MM.1S (cell line): ENCODE results near the gene PRSS3.
"Not testable (repeated sequence)": the region's sequence is repeated elsewhere in the genome, so short reads cannot be mapped to it uniquely, and the experiment has no call there.

Experiments
- DNase-seq: peaks from one replicate; pipeline ENCODE4 v3.0.0-alpha.2; 2015
- H2AFZ ChIP-seq: fragments of 300-600 bp; sonication (generic); 2 replicates; pipeline ENCODE4 v1.6.0; 2016; ENCODE audit warnings: antibody characterized with exemption, low read length
- H3F3A ChIP-seq: fragments of 300-600 bp; sonication (generic); 2 replicates; pipeline ENCODE4 v1.6.1; 2016; ENCODE audit warnings: mild to moderate bottlenecking, antibody characterized with exemption, low read length, moderate library complexity, mixed read lengths; ENCODE audit not compliant: insufficient read depth
- H3K27ac ChIP-seq: fragments of 300-600 bp; sonication (generic); 2 replicates; pipeline ENCODE4 v1.5.1; 2016; ENCODE audit warnings: mild to moderate bottlenecking, low read length
- H3K27me3 ChIP-seq: fragments of 300-600 bp; sonication (generic); replicated peaks from 2 replicates; pipeline ENCODE4 v1.6.0; 2016; ENCODE audit warnings: low read length; ENCODE audit not compliant: insufficient read depth
- H3K36me3 ChIP-seq: fragments of 300-600 bp; sonication (generic); replicated peaks from 2 replicates; pipeline ENCODE4 v1.6.1; 2016; ENCODE audit warnings: mild to moderate bottlenecking, low read length, mixed read lengths; ENCODE audit not compliant: insufficient read depth
- H3K4me1 ChIP-seq: fragments of 300-600 bp; sonication (generic); 2 replicates; pipeline ENCODE4 v1.6.1; 2016; ENCODE audit warnings: low read length, mixed read lengths
- H3K4me2 ChIP-seq: fragments of 300-600 bp; sonication (generic); 2 replicates; pipeline ENCODE4 v1.6.0; 2016; ENCODE audit warnings: low read depth, low read length
- H3K4me3 ChIP-seq: fragments of 300-600 bp; sonication (generic); 2 replicates; pipeline ENCODE4 v1.5.1; 2016; ENCODE audit warnings: low read length, mixed read lengths
- H3K79me2 ChIP-seq: fragments of 300-600 bp; sonication (generic); 2 replicates; pipeline ENCODE4 v1.6.1; 2016; ENCODE audit warnings: mixed run types, low read length, mixed read lengths
- H3K9ac ChIP-seq: fragments of 300-600 bp; sonication (generic); 2 replicates; pipeline ENCODE4 v1.6.1; 2016; ENCODE audit warnings: low read length, mixed read lengths
- H3K9me2 ChIP-seq: fragments of 300-600 bp; sonication (generic); replicated peaks from 2 replicates; pipeline ENCODE4 v1.6.1; 2016; ENCODE audit warnings: mild to moderate bottlenecking, low read length, mixed read lengths; ENCODE audit not compliant: insufficient read depth
- H3K9me3 ChIP-seq: fragments of 300-600 bp; sonication (generic); replicated peaks from 2 replicates; pipeline ENCODE4 v1.6.1; 2016; ENCODE audit warnings: mild to moderate bottlenecking, low read length, mixed read lengths; ENCODE audit not compliant: insufficient read depth
- H4K20me1 ChIP-seq: fragments of 300-600 bp; sonication (generic); 2 replicates; pipeline ENCODE4 v1.6.1; 2016; ENCODE audit warnings: mild to moderate bottlenecking, low read length, moderate library complexity, mixed read lengths; ENCODE audit not compliant: insufficient read depth
- CTCF ChIP-seq: fragments of 300-600 bp; sonication (generic); IDR thresholded peaks from 2 replicates; pipeline ENCODE4 v1.5.1; 2016; ENCODE audit warnings: antibody characterized with exemption, low read length, mixed read lengths
- EZH2 ChIP-seq: fragments of 300-600 bp; sonication (generic); optimal IDR thresholded peaks from 2 replicates; pipeline ENCODE3; 2017; ENCODE audit warnings: low read depth, mild to moderate bottlenecking, antibody characterized with exemption, low read length, mixed read lengths
- EZH2phosphoT487 ChIP-seq: fragments of 300-600 bp; sonication (generic); IDR thresholded peaks from 2 replicates; pipeline ENCODE4 v1.6.1; 2018; ENCODE audit warnings: antibody characterized with exemption, low read length

PRSS3 gene

GRCh38 chr9:33807156-33807555 lies 11.8 kb downstream of the PRSS3 start:
- not testable (repeated sequence) for H3F3A ChIP-seq, H3K79me2 ChIP-seq, H3K4me3 ChIP-seq, H2AFZ ChIP-seq, H4K20me1 ChIP-seq, H3K9me2 ChIP-seq, H3K27ac ChIP-seq, H3K27me3 ChIP-seq, H3K9me3 ChIP-seq, H3K4me2 ChIP-seq, H3K36me3 ChIP-seq, H3K4me1 ChIP-seq, DNase-seq, H3K9ac ChIP-seq

GRCh38 chr9:33808979-33809322 lies 13.6 kb downstream of the PRSS3 start:
- H4K20me1 ChIP-seq, H3K36me3 ChIP-seq, H3K4me3 ChIP-seq, H3K4me2 ChIP-seq, H3K9me3 ChIP-seq, H3K9me2 ChIP-seq, H3K27ac ChIP-seq, DNase-seq, H3F3A ChIP-seq, H2AFZ ChIP-seq, H3K4me1 ChIP-seq, H3K27me3 ChIP-seq, H3K9ac ChIP-seq, H3K79me2 ChIP-seq: not testable (repeated sequence)

DNA sequence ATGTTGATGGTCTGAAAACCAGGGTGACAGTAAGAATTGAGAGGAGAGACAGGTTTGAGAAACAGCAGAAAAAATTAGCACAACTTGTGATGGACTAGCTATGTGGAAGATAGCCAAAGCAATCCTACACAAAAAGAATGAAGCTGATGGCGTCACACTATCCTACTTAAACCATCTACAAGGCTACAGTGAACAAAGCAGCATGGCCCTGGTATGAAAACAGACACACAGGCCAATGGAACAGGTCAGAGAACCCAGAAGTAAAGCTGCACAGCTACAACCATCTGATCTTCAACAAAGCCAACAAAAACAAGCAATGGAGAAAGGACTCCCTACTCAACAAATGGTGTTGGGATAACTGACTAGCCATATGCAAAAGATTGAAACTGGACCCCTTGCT lies 14.1 kb downstream of the PRSS3 start:
- no peaks in the 10 kb centered on the region for H3F3A ChIP-seq
- TF ChIP-seq CTCF (no peak), EZH2phosphoT487 (no peak), EZH2 (no peak)
- no peak overlapping the region for H3K4me3 ChIP-seq
- no peak for DNase-seq
- no peaks in the 10 kb centered on the region for H3K79me2 ChIP-seq
- no peaks in the 10 kb centered on the region for H4K20me1 ChIP-seq
- H3K27me3 ChIP-seq = no peaks in the 10 kb centered on the region
- no peak overlapping the region for H3K9ac ChIP-seq
- no peak overlapping the region for H3K4me2 ChIP-seq
- H3K36me3 ChIP-seq = no peaks in the 10 kb centered on the region
- H3K27ac ChIP-seq = no peak overlapping the region
- no peaks in the 10 kb centered on the region for H3K9me3 ChIP-seq
- H3K4me1 ChIP-seq = peaks cover 5% of the 10 kb centered on the region
- H3K9me2 ChIP-seq = no peaks in the 10 kb centered on the region
- H2AFZ ChIP-seq = no peak overlapping the region

DNA sequence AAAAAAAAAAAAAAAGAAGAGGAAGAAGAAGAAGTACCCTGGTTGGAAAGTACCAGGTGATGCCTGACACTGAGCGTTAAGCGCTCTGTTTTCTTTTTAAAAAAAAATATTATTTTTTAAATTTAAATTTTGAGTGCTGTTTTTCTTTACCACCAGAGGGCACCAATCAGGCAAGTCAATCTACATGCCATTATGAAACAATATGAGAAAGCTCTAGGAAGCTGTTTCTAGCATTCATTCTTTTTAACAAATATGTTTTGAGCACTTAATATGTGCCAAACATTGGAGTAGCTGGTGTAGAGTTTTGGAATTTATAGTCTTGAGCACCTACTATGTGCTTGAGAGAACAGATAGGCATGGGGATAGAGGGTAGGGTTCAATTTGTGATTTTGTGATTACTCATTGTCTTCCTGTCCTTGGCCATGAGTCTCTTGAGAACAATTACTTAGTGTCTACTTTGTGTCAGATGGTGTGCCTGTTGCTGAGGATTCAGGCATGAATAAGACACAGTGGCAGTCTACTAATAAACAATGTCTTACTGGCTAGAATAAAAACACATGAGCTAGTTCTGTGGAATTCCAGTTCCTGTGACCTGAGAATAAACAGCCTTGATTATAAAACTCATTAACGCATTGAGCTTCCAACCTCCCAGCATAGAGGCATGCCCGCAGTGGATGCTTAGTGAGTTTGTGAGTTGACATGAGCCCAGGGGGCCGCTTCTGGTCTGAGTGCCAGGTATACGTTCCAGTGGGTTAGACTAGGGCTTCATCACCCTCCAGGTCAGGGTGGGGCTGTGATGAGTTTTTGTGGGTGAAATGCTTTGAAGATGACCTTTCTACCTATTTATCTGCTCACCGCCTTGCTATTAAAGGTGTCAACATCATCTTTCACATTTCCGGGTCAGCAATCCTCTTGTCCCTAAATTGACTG lies 18.6 kb downstream of the PRSS3 start:
- Histone ChIP-seq H3F3A (peaks cover 6% of the 10 kb centered on the region), H3K36me3 (no peaks in the 10 kb centered on the region), H3K9me2 (no peaks in the 10 kb centered on the region), H3K4me1 (peaks cover 13% of the 10 kb centered on the region), H4K20me1 (no peaks in the 10 kb centered on the region), H3K4me3 (no peak overlapping the region), H3K79me2 (peaks cover 18% of the 10 kb centered on the region), H3K9me3 (no peaks in the 10 kb centered on the region), H3K27ac (no peak overlapping the region), H3K27me3 (no peaks in the 10 kb centered on the region), H2AFZ (0 out of 2 replicates have a peak overlapping the region, but pooled peaks have one; percentile 33), H3K9ac (no peak overlapping the region), H3K4me2 (no peak overlapping the region; the same call in 1 of the 2 replicates)
- TF ChIP-seq CTCF (peak; percentile 37), EZH2phosphoT487 (no peak)
- peak; percentile 63 for DNase-seq
